Stomach (tissue), 9 donors: Measurements from ENCODE around the gene DYNLT5. TPM values are rescaled to one million over a fixed set of nuclear protein-coding genes. Genes with fewer than 3 reads are reported as not detected.
"Not testable (repeated sequence)": the region's sequence is repeated elsewhere in the genome, so short reads cannot be mapped to it uniquely, and the experiment has no call there.

ENCODE experiments used
- DNase-seq, 2 donors: peaks; one replicate each; pipeline versions ENCODE4 v3.0.0 to v3.0.0-alpha.2; 2013 to 2019
- H3K27ac ChIP-seq, 5 donors: fragments of 200-600 bp in 4 of 5; sonication (generic) in 4 of 5; one replicate each; pipeline ENCODE4 v1.5.1; 2013 to 2019; ENCODE audit warnings: mild to moderate bottlenecking in 1 of 5, moderate library complexity in 1 of 5
- H3K27me3 ChIP-seq, 3 donors: fragments of 200-600 bp; sonication (generic); one replicate each; pipeline ENCODE4 v1.5.1; 2017 to 2019; ENCODE audit warnings: mixed run types in 1 of 3
- H3K36me3 ChIP-seq, 4 donors: fragments of 200-600 bp; sonication (generic); 1 replicate in 3 of 4; 2 replicates in 1 of 4; pipeline ENCODE4 v1.5.1; 2016 to 2019
- H3K4me1 ChIP-seq, 4 donors: fragments of 200-600 bp; sonication (generic); one replicate each; pipeline ENCODE4 v1.5.1; 2016 to 2019
- H3K4me3 ChIP-seq, 4 donors: fragments of 200-600 bp; sonication (generic) in 3 of 4; one replicate each; pipeline ENCODE4 v1.5.1; 2016 to 2019; ENCODE audit warnings: mild to moderate bottlenecking in 1 of 4
- H3K9me3 ChIP-seq, 4 donors: fragments of 200-600 bp; sonication (generic); one replicate each; pipeline ENCODE4 v1.5.1; 2016 to 2019
- EP300 ChIP-seq: sonication (generic); formaldehyde crosslinking; IDR thresholded peaks from one replicate; pipeline ENCODE4 v1.6.1; 2017; ENCODE audit warnings: antibody characterized with exemption
- POLR2A ChIP-seq, 4 donors: fragments of 450-650 bp; IDR thresholded peaks; one replicate each; pipeline ENCODE4 v1.6.1; 2016; ENCODE audit warnings: antibody characterized with exemption in 4 of 4, control low read depth in 2 of 4, mild to moderate bottlenecking in 1 of 4, moderate library complexity in 1 of 4
- POLR2AphosphoS5 ChIP-seq, 3 donors: sonication (generic); formaldehyde crosslinking; IDR thresholded peaks; one replicate each; pipeline ENCODE4 v1.6.1; 2016; ENCODE audit warnings: antibody characterized with exemption in 3 of 3
- WGBS, 5 donors: extraction: QIAGEN DNeasy Blood & Tissue Kit in 3 of 5; methylation state at CpG; one replicate each; pipeline versions ENCODE4 v1.1.5 to v1.1.7; 2013 to 2018; 5-methylcytosine and 5-hydroxymethylcytosine counted together
- intact Hi-C: fragments of 100-400 bp; cut with DNase I; formaldehyde crosslinking; loops from one replicate; pipeline ENCODE4 v1.15.1; 2023; ENCODE audit warnings: low total_unique reads
- polyA plus RNA-seq, 3 donors: library from polyadenylated mRNA; stranded (reverse); fragments of 200-250 nt; gene quantifications; one replicate each; pipeline ENCODE4 v1.2.3, GENCODE V29; 2013
- total RNA-seq, 5 donors: library from RNA; depleted of rRNA; stranded (reverse); fragments of >200 nt; gene quantifications; one replicate each; pipeline versions ENCODE4 v1.1.0 to v1.2.3, GENCODE V29; 2014 to 2016
- TF ChIP-seq, protein P1 (sequence below), 7 experiments: fragments of 450-650 bp in 4 of 7; fragments of 200-600 bp in 3 of 7; sonication (generic) in 3 of 7; IDR thresholded peaks; one replicate each; pipeline ENCODE4 v1.5.1; 2016 to 2019; ENCODE audit warnings: antibody characterized with exemption in 7 of 7, control low read depth in 2 of 7, mild to moderate bottlenecking in 1 of 7
- donor health status: healthy with polysubstance abuse.
- donor health status: Bipolar disorder and iron deficiency.
- donor health status: healthy.

DYNLT5 gene
- total and polyA plus RNA-seq, 8 donors = 0.37 to 2.4 (median 1.2) TPM; not detected in 3

DNA sequence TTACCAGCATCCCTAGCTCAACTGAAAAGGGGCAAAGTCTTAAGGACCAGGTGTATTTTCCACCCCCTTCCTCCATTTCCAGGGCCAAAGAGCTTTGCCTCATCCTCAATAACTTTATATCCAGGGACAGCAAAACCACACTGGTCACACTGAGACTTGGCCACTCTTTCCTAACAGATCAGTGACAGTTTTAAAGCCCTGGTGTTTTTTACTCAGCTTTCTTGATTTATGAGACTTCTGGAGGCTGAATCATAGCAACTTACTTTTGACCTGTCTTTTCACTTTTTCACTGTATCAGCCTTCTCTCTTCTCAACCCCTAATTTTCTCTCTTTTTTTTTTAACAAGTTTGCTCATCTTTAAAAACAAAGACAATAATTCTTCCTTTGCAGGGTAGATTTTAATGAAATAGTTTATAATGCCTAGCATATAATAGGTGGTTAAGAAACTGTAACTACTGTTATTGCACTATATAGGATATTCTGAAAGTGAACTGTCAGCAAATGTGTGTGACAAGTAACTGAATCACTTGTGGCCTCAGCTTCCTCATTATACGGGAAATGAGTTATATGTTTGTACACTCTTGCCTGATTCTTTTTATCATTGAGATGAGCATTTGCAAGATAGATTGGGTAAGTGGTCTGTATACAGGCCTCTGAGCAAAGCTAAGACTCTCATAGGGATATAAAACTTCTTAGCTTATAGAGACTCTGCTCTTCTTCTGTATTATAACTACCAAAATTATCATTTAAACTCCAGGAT lies 19.7 kb upstream of the DYNLT5 start:
- H3K27me3 ChIP-seq = no peaks in the 10 kb centered on the region
- no peaks in the 10 kb centered on the region for H3K36me3 ChIP-seq
- WGBS, 5 donors = 0 to 32% (median 5%) methylated on average over 1 of the region's 1 CpG
- intact Hi-C loops = no loop called here
- DNase-seq = no peak
- H3K9me3 ChIP-seq = no peaks in the 10 kb centered on the region
- no peak overlapping the region for H3K4me3 ChIP-seq
- peaks cover 0 to 10% (median 0%) of the 10 kb centered on the region in 4 donors for H3K4me1 ChIP-seq
- H3K27ac ChIP-seq = no peak overlapping the region
- no peak for TF ChIP-seq EP300
- no peak for TF ChIP-seq POLR2A (IDR thresholded peaks at IDR 0.05)
- TF ChIP-seq, protein P1, sequence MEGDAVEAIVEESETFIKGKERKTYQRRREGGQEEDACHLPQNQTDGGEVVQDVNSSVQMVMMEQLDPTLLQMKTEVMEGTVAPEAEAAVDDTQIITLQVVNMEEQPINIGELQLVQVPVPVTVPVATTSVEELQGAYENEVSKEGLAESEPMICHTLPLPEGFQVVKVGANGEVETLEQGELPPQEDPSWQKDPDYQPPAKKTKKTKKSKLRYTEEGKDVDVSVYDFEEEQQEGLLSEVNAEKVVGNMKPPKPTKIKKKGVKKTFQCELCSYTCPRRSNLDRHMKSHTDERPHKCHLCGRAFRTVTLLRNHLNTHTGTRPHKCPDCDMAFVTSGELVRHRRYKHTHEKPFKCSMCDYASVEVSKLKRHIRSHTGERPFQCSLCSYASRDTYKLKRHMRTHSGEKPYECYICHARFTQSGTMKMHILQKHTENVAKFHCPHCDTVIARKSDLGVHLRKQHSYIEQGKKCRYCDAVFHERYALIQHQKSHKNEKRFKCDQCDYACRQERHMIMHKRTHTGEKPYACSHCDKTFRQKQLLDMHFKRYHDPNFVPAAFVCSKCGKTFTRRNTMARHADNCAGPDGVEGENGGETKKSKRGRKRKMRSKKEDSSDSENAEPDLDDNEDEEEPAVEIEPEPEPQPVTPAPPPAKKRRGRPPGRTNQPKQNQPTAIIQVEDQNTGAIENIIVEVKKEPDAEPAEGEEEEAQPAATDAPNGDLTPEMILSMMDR (IDR thresholded peaks at IDR 0.05) = no peak
- no peak for TF ChIP-seq POLR2AphosphoS5 (IDR thresholded peaks at IDR 0.05)

DNA sequence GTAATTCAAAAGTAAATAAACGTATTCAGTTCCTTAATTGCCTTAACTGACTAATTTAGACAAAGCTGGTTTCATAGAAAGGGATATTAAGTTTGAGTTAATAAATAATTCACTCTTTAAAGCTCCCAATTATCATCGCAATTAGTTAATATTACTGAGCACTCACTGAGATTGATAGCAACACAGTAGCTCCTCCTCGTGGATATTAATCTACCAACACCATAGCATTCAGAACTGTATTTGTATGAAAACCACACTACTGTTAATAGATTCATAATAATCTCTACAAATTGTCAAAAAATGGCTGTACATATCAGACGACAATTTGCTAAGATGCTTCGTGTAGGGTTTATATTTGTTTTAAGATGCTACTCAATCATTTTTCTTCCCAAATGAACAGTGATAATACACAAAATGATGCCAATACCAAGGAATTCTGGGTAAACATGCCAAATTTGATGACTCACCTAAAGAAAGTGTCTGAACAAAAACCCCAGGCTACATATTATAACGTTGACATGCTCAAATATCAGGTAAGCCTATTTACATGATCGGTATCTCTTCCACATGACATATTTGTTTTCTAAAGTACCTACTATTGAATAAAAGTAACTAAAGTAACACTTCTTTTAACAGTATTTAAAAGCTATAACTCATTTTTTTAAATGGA lies 18.8 kb upstream of the DYNLT5 start:
- no peak overlapping the region for H3K4me3 ChIP-seq
- no peaks in the 10 kb centered on the region for H3K27me3 ChIP-seq
- peaks cover 0 to 10% (median 0%) of the 10 kb centered on the region in 4 donors for H3K4me1 ChIP-seq
- no peak overlapping the region for H3K27ac ChIP-seq
- intact Hi-C loops = no loop called here
- TF ChIP-seq POLR2A (IDR thresholded peaks at IDR 0.05) (no peak), EP300 (no peak)
- TF ChIP-seq, protein P1 (IDR thresholded peaks at IDR 0.05) = no peak
- no peaks in the 10 kb centered on the region for H3K36me3 ChIP-seq
- H3K9me3 ChIP-seq = no peaks in the 10 kb centered on the region
- 36 to 51% (median 43%) methylated on average over 7 of the region's 7 CpGs for WGBS, 5 donors
- DNase-seq = no peak

DNA sequence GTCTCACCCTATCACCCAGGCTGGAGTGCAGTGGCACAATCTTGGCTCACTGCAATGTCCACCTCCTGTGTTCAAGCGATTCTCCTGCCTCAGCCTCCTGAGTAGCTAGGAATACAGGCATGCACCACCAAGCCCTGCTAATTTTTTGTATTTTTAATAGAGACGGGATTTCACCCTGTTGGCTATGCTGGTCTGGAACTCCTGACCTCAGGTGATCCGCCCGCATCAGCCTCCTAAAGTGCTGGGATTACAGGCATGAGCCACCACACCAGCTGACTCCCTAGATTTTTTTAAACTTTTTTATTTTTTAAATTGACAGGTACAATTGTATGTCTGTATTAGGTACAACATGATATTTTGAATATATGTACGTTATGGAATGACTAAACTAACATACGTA lies 17.7 kb upstream of the DYNLT5 start:
- H3K27ac ChIP-seq, intact Hi-C loops, H3K27me3 ChIP-seq, H3K36me3 ChIP-seq, H3K9me3 ChIP-seq, H3K4me3 ChIP-seq, H3K4me1 ChIP-seq, DNase-seq: not testable (repeated sequence)
- WGBS, 5 donors = 59 to 66% (median 62%) methylated on average over 6 of the region's 6 CpGs

DNA sequence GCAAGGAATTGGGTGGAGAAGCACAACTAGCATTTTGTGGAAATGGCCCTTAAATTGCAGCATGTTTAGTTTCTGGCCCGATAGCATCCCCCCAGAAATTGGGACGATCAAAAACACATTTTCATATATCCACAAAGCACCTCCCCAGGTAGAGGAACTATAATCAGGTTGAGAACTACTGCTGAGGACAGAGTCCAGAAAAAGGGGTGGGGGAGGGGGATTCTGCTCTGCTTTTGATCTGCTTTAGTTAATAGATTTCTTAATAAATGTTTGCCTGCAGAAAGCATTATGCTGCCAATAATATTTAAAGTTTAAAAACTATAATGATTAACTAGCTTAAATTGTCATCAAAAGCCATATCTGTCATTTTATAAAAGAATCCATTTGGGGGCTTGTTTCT lies 14.4 kb upstream of the DYNLT5 start:
- Histone ChIP-seq H3K27ac (no peak overlapping the region), H3K27me3 (no peaks in the 10 kb centered on the region), H3K4me3 (no peak overlapping the region), H3K36me3 (no peaks in the 10 kb centered on the region), H3K9me3 (no peaks in the 10 kb centered on the region), H3K4me1 (peaks cover 0 to 9% (median 0%) of the 10 kb centered on the region in 4 donors)
- intact Hi-C loops = no loop called here
- 73 to 87% (median 76%) methylated on average over 2 of the region's 2 CpGs for WGBS, 5 donors
- DNase-seq = no peak
- TF ChIP-seq, protein P1 (IDR thresholded peaks at IDR 0.05) = no peak
- TF ChIP-seq POLR2AphosphoS5 (IDR thresholded peaks at IDR 0.05) = no peak
- TF ChIP-seq EP300 = no peak
- no peak for TF ChIP-seq POLR2A (IDR thresholded peaks at IDR 0.05)
